K562 (cell line): Measurements from ENCODE around the gene UBAC2. TPM values are rescaled to one million over a fixed set of nuclear protein-coding genes. Genes with fewer than 3 reads are reported as not detected.

Experiments
- ATAC-seq: fragments of 200-7000 bp; cut with Tn5 transposase; 3 replicates; pipeline ENCODE4 v1.9.1; 2020; ENCODE audit warnings: moderate library complexity
- BruUV-seq: library from RNA; stranded (reverse); fragments of 400-500 nt; replicated peaks from 2 replicates; lab custom pipeline; 2021; lab: Mats Ljungman, UMichigan
- CTCF ChIA-PET: fragments of 300-600 bp; formaldehyde crosslinking; extraction: SDS; loops from one replicate; lab custom pipeline; 2021; ENCODE audit warnings: low intra/inter-chr PET ratio; lab: Yijun Ruan, JAX
- POLR2A ChIA-PET: fragments of 300-600, 350-650 bp; sonication (Branson Sonifier 250); formaldehyde crosslinking; extraction: SDS; loops from one replicate; lab custom pipeline; 2021; ENCODE audit warnings: antibody characterized with exemption, inconsistent platforms; lab: Yijun Ruan, JAX
- DNase-seq, 4 experiments: peaks; one replicate each; pipeline versions ENCODE4 v3.0.0 to v3.0.0-alpha.2; 2011 to 2018; ENCODE audit warnings: low spot score in 3 of 4, mixed read lengths in 3 of 4; ENCODE audit errors: extremely low read depth in 1 of 4
- FAIRE-seq: peaks from 2 replicates; lab custom pipeline; 2011; peaks lifted over from hg19 to GRCh38; lab: Jason Lieb, UNC
- H2AFZ ChIP-seq: 2 replicates; pipeline ENCODE4 v1.6.0; 2011; ENCODE audit warnings: low read depth, low read length, control low read depth, inconsistent platforms
- H3K27ac ChIP-seq: fragments of 200-600 bp; 3 replicates; pipeline ENCODE4 v1.8.0; 2011; ENCODE audit warnings: low read depth, mild to moderate bottlenecking, control low read depth, inconsistent platforms, low read length, moderate library complexity, mixed read lengths; ENCODE audit errors: extremely low read depth
- H3K27me3 ChIP-seq, 2 experiments: fragments of 300-600 bp in 1 of 2; 2 replicates in 1 of 2; 3 replicates in 1 of 2; pipeline versions ENCODE4 v1.6.0 to v1.8.0; 2011; ENCODE audit warnings: inconsistent platforms in 2 of 2, low read length in 2 of 2, mild to moderate bottlenecking in 1 of 2, mixed read lengths in 1 of 2, moderate library complexity in 1 of 2; ENCODE audit not compliant: control insufficient read depth in 2 of 2, insufficient read depth in 2 of 2
- H3K36me3 ChIP-seq: fragments of 300-600 bp; 3 replicates; pipeline ENCODE4 v1.8.0; 2011; ENCODE audit warnings: mild to moderate bottlenecking, low read length, inconsistent platforms; ENCODE audit not compliant: control insufficient read depth, insufficient read depth
- H3K4me1 ChIP-seq, 2 experiments: fragments of 200-600 bp in 1 of 2; replicated peaks in 1 of 2; 2 replicates in 1 of 2; 3 replicates in 1 of 2; pipeline versions ENCODE4 v1.5.1 to v1.8.0; 2011; ENCODE audit warnings: inconsistent platforms in 2 of 2, low read length in 2 of 2, mild to moderate bottlenecking in 1 of 2, mixed read lengths in 1 of 2, moderate library complexity in 1 of 2; ENCODE audit not compliant: control insufficient read depth in 2 of 2, insufficient read depth in 2 of 2
- H3K4me2 ChIP-seq: 2 replicates; pipeline ENCODE4 v1.6.1; 2011; ENCODE audit warnings: low read length, control low read depth, inconsistent platforms, mixed read lengths; ENCODE audit not compliant: insufficient read depth
- H3K4me3 ChIP-seq: fragments of 200-600 bp; sonication (generic), shearing (Covaris generic); 2 replicates; pipeline ENCODE4 v1.5.1; 2016; ENCODE audit warnings: control low read depth, inconsistent platforms
- H3K79me2 ChIP-seq: fragments of 200-600 bp; 3 replicates; pipeline ENCODE4 v1.8.0; 2011; ENCODE audit warnings: low read length, inconsistent platforms; ENCODE audit not compliant: control insufficient read depth, insufficient read depth
- H3K9ac ChIP-seq, 2 experiments: 2 replicates each; pipeline versions ENCODE4 v1.6.0 to v1.6.1; 2011; ENCODE audit warnings: low read depth in 2 of 2, low read length in 2 of 2, control low read depth in 1 of 2, inconsistent platforms in 1 of 2, mild to moderate bottlenecking in 1 of 2, mixed read lengths in 1 of 2; ENCODE audit not compliant: insufficient read depth in 1 of 2
- H3K9me1 ChIP-seq: one replicate; pipeline ENCODE4 v1.6.0; 2011; ENCODE audit warnings: inconsistent platforms, mild to moderate bottlenecking, low read length, moderate library complexity; ENCODE audit not compliant: control insufficient read depth, insufficient read depth
- H3K9me3 ChIP-seq: replicated peaks from 2 replicates; pipeline ENCODE4 v1.5.1; 2011; ENCODE audit warnings: low read depth, low read length, inconsistent platforms; ENCODE audit not compliant: control insufficient read depth, insufficient read depth
- H4K20me1 ChIP-seq: replicated peaks from 2 replicates; pipeline ENCODE4 v1.6.1; 2011; ENCODE audit warnings: low read length, inconsistent platforms, mixed read lengths; ENCODE audit not compliant: control insufficient read depth, insufficient read depth
- ATF3 ChIP-seq, 2 experiments: fragments of 450-650 bp in 1 of 2; sonication (generic) in 1 of 2; formaldehyde crosslinking in 1 of 2; IDR thresholded peaks in 1 of 2; conservative IDR thresholded peaks in 1 of 2; 2 replicates each; pipeline versions ENCODE4 v1.6.1 to v1.8.1; 2016 to 2023; ENCODE audit warnings: mild to moderate bottlenecking in 2 of 2, moderate library complexity in 2 of 2, inconsistent platforms in 1 of 2, missing genetic modification reagents in 1 of 2
- CBFA2T2 ChIP-seq: fragments of 450-650 bp; conservative IDR thresholded peaks from 2 replicates; pipeline ENCODE4 v1.6.1; 2017; ENCODE audit warnings: mild to moderate bottlenecking
- CHD2 ChIP-seq: IDR thresholded peaks from 2 replicates; pipeline ENCODE4 v1.6.1; 2011; ENCODE audit warnings: low read depth, low read length
- CSDE1 ChIP-seq, 2 experiments: fragments of 450-650 bp; IDR thresholded peaks; 2 replicates each; pipeline ENCODE4 v1.6.1; 2016; ENCODE audit warnings: mild to moderate bottlenecking in 1 of 2
- HDAC8 ChIP-seq: fragments of 450-650 bp; IDR thresholded peaks from 2 replicates; pipeline ENCODE4 v1.6.1; 2016; ENCODE audit warnings: mild to moderate bottlenecking, missing genetic modification characterization, moderate library complexity, missing compliant biosample characterization
- MAFF ChIP-seq: IDR thresholded peaks from 2 replicates; pipeline ENCODE4 v1.6.1; 2012; ENCODE audit warnings: low read length, improper control_type of control experiment
- MECOM ChIP-seq: fragments of 250-450 bp; sonication (Bioruptor Pico); IDR thresholded peaks from 2 replicates; pipeline ENCODE4 v1.8.0; 2022; ENCODE audit warnings: inconsistent platforms
- POLR3G ChIP-seq: IDR thresholded peaks from 2 replicates; pipeline ENCODE4 v1.6.1; 2011; ENCODE audit not compliant: insufficient read length, insufficient replicate concordance; ENCODE audit errors: extremely low read depth
- RB1 ChIP-seq: fragments of 450-650 bp; IDR thresholded peaks from 2 replicates; pipeline ENCODE4 v1.6.1; 2017; ENCODE audit warnings: low read depth, mild to moderate bottlenecking
- SP2 ChIP-seq: IDR thresholded peaks from 2 replicates; pipeline ENCODE4 v1.6.1; 2011; ENCODE audit warnings: mild to moderate bottlenecking, low read depth, low read length, moderate library complexity; ENCODE audit not compliant: poor library complexity, severe bottlenecking; ENCODE audit errors: extremely low read depth
- TRIM28 ChIP-seq: fragments of 450-650 bp; IDR thresholded peaks from 2 replicates; pipeline ENCODE4 v1.6.1; 2017
- ZBTB8A ChIP-seq: fragments of 450-650 bp; IDR thresholded peaks from 2 replicates; pipeline ENCODE4 v1.6.1; 2018; ENCODE audit warnings: mild to moderate bottlenecking, moderate library complexity; ENCODE audit not compliant: partially characterized antibody
- ZFP91 ChIP-seq: sonication (generic); formaldehyde crosslinking; IDR thresholded peaks from 2 replicates; pipeline ENCODE4 v1.8.0; 2022; ENCODE audit warnings: mild to moderate bottlenecking, missing genetic modification reagents
- ZNF518B ChIP-seq: fragments of 250-450 bp; sonication (Bioruptor Pico); IDR thresholded peaks from 2 replicates; pipeline ENCODE4 v1.5.0; 2021; ENCODE audit warnings: mild to moderate bottlenecking, moderate library complexity
- ZNF551 ChIP-seq: fragments of 250-450 bp; sonication (Bioruptor Pico); IDR thresholded peaks from 2 replicates; pipeline ENCODE4 v1.5.0; 2021; ENCODE audit warnings: mild to moderate bottlenecking, moderate library complexity
- ZNF589 ChIP-seq: fragments of 200-800 bp; sonication (Bioruptor generic); IDR thresholded peaks from 2 replicates; pipeline ENCODE4 v1.6.1; 2016; ENCODE audit warnings: low read depth, missing genetic modification characterization, missing compliant biosample characterization
- ZNF696 ChIP-seq: fragments of 250-450 bp; sonication (Bioruptor Pico); conservative IDR thresholded peaks from 2 replicates; pipeline ENCODE4 v1.4.0; 2020; ENCODE audit warnings: mild to moderate bottlenecking, moderate library complexity
- WGBS: fragments of 100-300 bp; shearing (Covaris generic); methylation state at CpG from one replicate; pipeline ENCODE4 v1.1.6; 2016; ENCODE audit warnings: low coverage, mixed read lengths; ENCODE audit not compliant: insufficient coverage; ENCODE audit errors: missing lambda C conversion rate; 5-methylcytosine and 5-hydroxymethylcytosine counted together
- in situ Hi-C: fragments of 300-500 bp; cut with MboI; formaldehyde crosslinking; loops from 4 replicates; pipeline ENCODE4 v1.15.0; 2018; ENCODE audit warnings: inconsistent platforms, mixed read lengths
- intact Hi-C: fragments of 100-400 bp; cut with micrococcal nuclease; formaldehyde crosslinking; loops from 2 replicates; pipeline ENCODE4 v1.14.2; 2022
- polyA plus RNA-seq, 8 experiments: library from polyadenylated mRNA; depleted of rRNA in 4 of 8; stranded (reverse) in 5 of 8; unstranded in 3 of 8; fragments of >200 nt; fragmentation: Nextera tagmentation in 2 of 8; fragmentation: Illumina TruSeq in 1 of 8; extraction: Ambion mirVana in 2 of 8; extraction: Trizol in 1 of 8; gene quantifications; 2 replicates each; pipeline versions ENCODE4 v1.2.1 to v1.2.3, GENCODE V29; 2011 to 2014; ENCODE audit warnings: inconsistent platforms in 1 of 8, missing spikeins in 1 of 8
- total RNA-seq, 7 experiments: library from RNA; depleted of rRNA in 6 of 7; stranded (reverse); fragments of >200 nt in 6 of 7; fragmentation: Illumina TruSeq in 2 of 7; extraction: Trizol in 2 of 7; gene quantifications; 2 replicates each; pipeline versions ENCODE4 v1.2.1 to v1.2.3, GENCODE V29; 2011 to 2021; ENCODE audit warnings: low replicate concordance in 1 of 7

UBAC2 gene
- total and polyA plus RNA-seq, 9 of the 15 experiments (the other 6 are each of a cell fraction or from before 2014, with no cell fraction given) = 6.0 to 84.1 (median 32.3) TPM

- H3K79me2 ChIP-seq = no peaks in the 10 kb centered on the region
- intact Hi-C loops (loop anchor here (10.0 kb wide), 1 partner anchor 215 kb away; no protein-coding TSS in a partner anchor), in situ Hi-C loops (no loop called here)
- H3K4me3 ChIP-seq = no peak overlapping the region
- no peak overlapping the region for H3K4me2 ChIP-seq
- no peaks in the 10 kb centered on the region; the same call in 1 of the 2 replicates for H4K20me1 ChIP-seq
- ChIA-PET POLR2A (no interaction called here), CTCF (no interaction called here)
- peaks cover 10% of the 10 kb centered on the region; the same call in 2 of the 3 replicates for H3K36me3 ChIP-seq
- H2AFZ ChIP-seq = no peak overlapping the region
- FAIRE-seq (no peak), DNase-seq (no peak), ATAC-seq (no peak)
- H3K9ac ChIP-seq = peak overlapping the region in 1 of 2 experiments; percentile 26; a peak in 1 of 4 replicates
- WGBS = 83% methylated on average over 12 of the region's 19 CpGs
- H3K27ac ChIP-seq = no peak overlapping the region
- BruUV-seq = no TSS peak
- H3K4me1 ChIP-seq = no peaks in the 10 kb centered on the region; a peak in 1 of 5 replicates
- H3K27me3 ChIP-seq = no peaks in the 10 kb centered on the region
- no peaks in the 10 kb centered on the region for H3K9me3 ChIP-seq
- peaks cover 4% of the 10 kb centered on the region for H3K9me1 ChIP-seq
- TF ChIP-seq ATF3 (IDR thresholded peaks at IDR 0.05) (no peak), ATF3 (CRISPR knock-in tag; conservative IDR thresholded peaks at IDR 0.05) (no peak), HDAC8 (no peak), ZBTB8A (no peak), ZNF589 (CRISPR knock-in tag) (no peak), RB1 (no peak), SP2 (no peak), CSDE1 (IDR thresholded peaks at IDR 0.05) (no peak), ZNF696 (CRISPR knock-in tag) (no peak), ZNF518B (CRISPR knock-in tag) (no peak), CHD2 (no peak), MAFF (no peak), MECOM (no peak), ZFP91 (CRISPR knock-in tag) (no peak), ZNF551 (no peak), CBFA2T2 (no peak), POLR3G (no peak), TRIM28 (no peak)
These were observed 189.1 kb downstream of the UBAC2 start for GRCh38 chr13:99389520-99390304.
